CD14-positive monocyte (primary cell): Measurements from ENCODE around the gene SPATA31D1. TPM values are rescaled to one million over a fixed set of nuclear protein-coding genes. Genes with fewer than 3 reads are reported as not detected.

ENCODE experiments used
- DNase-seq, 3 donors: peaks; one replicate each; pipeline ENCODE4 v3.0.0-alpha.2; 2011 to 2022
- H2AFZ ChIP-seq: 2 replicates; pipeline ENCODE4 v1.6.0; 2012; ENCODE audit warnings: mild to moderate bottlenecking, low read depth, low read length, inconsistent platforms; ENCODE audit not compliant: insufficient read depth, poor library complexity, severe bottlenecking
- H3K27ac ChIP-seq, 2 donors: 1 replicate in 1 of 2; 2 replicates in 1 of 2; pipeline ENCODE4 v1.5.1; 2012 to 2013; ENCODE audit warnings: low read length in 2 of 2, control low read depth in 1 of 2, inconsistent platforms in 1 of 2, low read depth in 1 of 2, mild to moderate bottlenecking in 1 of 2
- H3K27me3 ChIP-seq, 2 donors: one replicate each; pipeline versions ENCODE4 v1.6.0 to v1.6.1; 2011 to 2013; ENCODE audit warnings: low read length in 2 of 2; ENCODE audit not compliant: control insufficient read depth in 2 of 2, insufficient read depth in 2 of 2
- H3K36me3 ChIP-seq, 2 donors: replicated peaks in 1 of 2; 1 replicate in 1 of 2; 2 replicates in 1 of 2; pipeline versions ENCODE4 v1.5.1 to v1.6.1; 2012 to 2013; ENCODE audit warnings: low read length in 2 of 2, control low read depth in 1 of 2, inconsistent platforms in 1 of 2, mild to moderate bottlenecking in 1 of 2; ENCODE audit not compliant: insufficient read depth in 2 of 2, control insufficient read depth in 1 of 2
- H3K4me1 ChIP-seq, 2 donors: 1 replicate in 1 of 2; 2 replicates in 1 of 2; pipeline versions ENCODE4 v1.5.1 to v1.6.1; 2012 to 2013; ENCODE audit warnings: low read length in 2 of 2, control low read depth in 1 of 2, inconsistent platforms in 1 of 2, mild to moderate bottlenecking in 1 of 2, moderate library complexity in 1 of 2; ENCODE audit not compliant: insufficient read depth in 2 of 2, control insufficient read depth in 1 of 2
- H3K4me2 ChIP-seq: replicated peaks from 2 replicates; pipeline ENCODE3; 2012; ENCODE audit warnings: low read length, moderate library complexity, mild to moderate bottlenecking; ENCODE audit not compliant: poor library complexity, severe bottlenecking; ENCODE audit errors: extremely low read depth
- H3K4me3 ChIP-seq, 3 experiments: fragments of 200-600 bp in 1 of 3; sonication (generic) in 1 of 3; replicated peaks in 1 of 3; 1 replicate in 2 of 3; 2 replicates in 1 of 3; pipeline ENCODE4 v1.5.1; 2011 to 2013; ENCODE audit warnings: low read length in 3 of 3, mild to moderate bottlenecking in 3 of 3, control low read depth in 2 of 3, low read depth in 2 of 3, inconsistent platforms in 1 of 3, moderate library complexity in 1 of 3
- H3K79me2 ChIP-seq: 2 replicates; pipeline ENCODE4 v1.6.0; 2012; ENCODE audit warnings: mild to moderate bottlenecking, control low read depth, inconsistent platforms, low read length, moderate library complexity; ENCODE audit not compliant: insufficient read depth
- H3K9ac ChIP-seq: 2 replicates; pipeline ENCODE4 v1.6.0; 2017; ENCODE audit warnings: low read length, mild to moderate bottlenecking; ENCODE audit not compliant: insufficient read depth, poor library complexity, severe bottlenecking
- H3K9me3 ChIP-seq, 2 donors: replicated peaks in 1 of 2; 1 replicate in 1 of 2; 2 replicates in 1 of 2; pipeline versions ENCODE4 v1.5.1 to v1.6.1; 2012 to 2013; ENCODE audit warnings: low read length in 2 of 2, control low read depth in 1 of 2; ENCODE audit not compliant: control insufficient read depth in 1 of 2, insufficient read depth in 1 of 2
- H4K20me1 ChIP-seq: 2 replicates; pipeline ENCODE4 v1.6.0; 2012; ENCODE audit warnings: mild to moderate bottlenecking, low read length, control low read depth, moderate library complexity; ENCODE audit not compliant: insufficient read depth
- H3K27ac Mint-ChIP-seq, 7 donors: one replicate each; pipeline ENCODE4 v1.8.0; 2020; ENCODE audit warnings: mild to moderate bottlenecking in 7 of 7, mixed read lengths in 7 of 7, moderate library complexity in 6 of 7, inconsistent platforms in 2 of 7
- H3K27me3 Mint-ChIP-seq, 3 donors: one replicate each; pipeline ENCODE4 v1.8.0; 2021 to 2022; ENCODE audit warnings: low read depth in 3 of 3, mild to moderate bottlenecking in 3 of 3, mixed read lengths in 3 of 3, moderate library complexity in 3 of 3, inconsistent platforms in 1 of 3
- H3K36me3 Mint-ChIP-seq, 2 donors: one replicate each; pipeline ENCODE4 v1.8.0; 2020; ENCODE audit warnings: mixed read lengths in 2 of 2, inconsistent platforms in 1 of 2, mild to moderate bottlenecking in 1 of 2
- H3K4me1 Mint-ChIP-seq: one replicate; pipeline ENCODE4 v1.8.0; 2020; ENCODE audit warnings: mild to moderate bottlenecking, mixed read lengths
- H3K4me3 Mint-ChIP-seq, 2 donors: one replicate each; pipeline ENCODE4 v1.8.0; 2020; ENCODE audit warnings: mild to moderate bottlenecking in 2 of 2, mixed read lengths in 2 of 2, moderate library complexity in 1 of 2
- H3K9me3 Mint-ChIP-seq, 7 donors: one replicate each; pipeline ENCODE4 v1.8.0; 2020 to 2022; ENCODE audit warnings: mixed read lengths in 7 of 7, mild to moderate bottlenecking in 6 of 7, moderate library complexity in 6 of 7, inconsistent platforms in 2 of 7
- WGBS: methylation state at CpG from one replicate; pipeline ENCODE4 v1.1.5; 2013; ENCODE audit warnings: missing lambda C conversion rate; ENCODE audit not compliant: insufficient coverage; 5-methylcytosine and 5-hydroxymethylcytosine counted together
- intact Hi-C, 2 donors: fragments of 100-400 bp; cut with micrococcal nuclease; formaldehyde crosslinking; loops; one replicate each; pipeline versions ENCODE4 v1.15.0 to v1.15.1; 2023
- polyA plus RNA-seq, 3 donors: library from polyadenylated mRNA; depleted of rRNA in 1 of 3; unstranded in 2 of 3; stranded (reverse) in 1 of 3; fragments of 300-500 nt in 2 of 3; fragments of >200 nt in 1 of 3; fragmentation: Illumina TruSeq in 2 of 3; gene quantifications; 1 replicate in 2 of 3; 2 replicates in 1 of 3; pipeline ENCODE4 v1.2.3, GENCODE V29; 2012 to 2021
- TF ChIP-seq, protein P1 (sequence below): fragments of 200-600 bp; IDR thresholded peaks from one replicate; pipeline ENCODE4 v1.8.0; 2022; ENCODE audit warnings: antibody characterized with exemption, mild to moderate bottlenecking

Gene SPATA31D1
- polyA plus RNA-seq, 3 donors, result not detected

DNA sequence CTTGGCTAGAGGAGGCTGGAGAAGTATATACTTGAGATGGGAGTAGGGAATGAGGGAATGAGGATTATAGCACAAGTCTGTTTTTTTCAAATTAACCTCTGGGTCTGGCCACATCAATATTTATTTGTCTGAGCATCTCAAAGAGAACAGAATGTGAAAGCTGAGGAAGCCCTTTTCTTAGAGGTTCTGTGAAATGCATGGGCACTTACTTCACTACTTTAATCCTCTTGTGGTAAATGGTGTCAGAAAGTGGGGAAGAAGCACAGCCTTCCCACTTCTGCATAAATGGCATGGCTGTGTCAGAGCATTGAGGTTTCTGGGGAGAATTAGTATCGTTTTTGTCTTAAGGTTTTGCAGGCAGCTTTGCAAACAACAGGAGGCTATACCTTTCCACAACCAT lies 48.6 kb downstream of the SPATA31D1 start:
- H3K4me3 ChIP-seq, result no peak overlapping the region
- no peak overlapping the region for H3K27ac ChIP-seq
- H3K36me3 ChIP-seq, result no peaks in the 10 kb centered on the region
- DNase-seq, result no peak
- no peaks in the 10 kb centered on the region for H3K79me2 ChIP-seq
- no peak overlapping the region for H3K27ac Mint-ChIP-seq
- H4K20me1 ChIP-seq, result no peaks in the 10 kb centered on the region
- H3K9ac ChIP-seq, result no peak overlapping the region
- H3K36me3 Mint-ChIP-seq, result no peaks in the 10 kb centered on the region
- TF ChIP-seq, protein P1, sequence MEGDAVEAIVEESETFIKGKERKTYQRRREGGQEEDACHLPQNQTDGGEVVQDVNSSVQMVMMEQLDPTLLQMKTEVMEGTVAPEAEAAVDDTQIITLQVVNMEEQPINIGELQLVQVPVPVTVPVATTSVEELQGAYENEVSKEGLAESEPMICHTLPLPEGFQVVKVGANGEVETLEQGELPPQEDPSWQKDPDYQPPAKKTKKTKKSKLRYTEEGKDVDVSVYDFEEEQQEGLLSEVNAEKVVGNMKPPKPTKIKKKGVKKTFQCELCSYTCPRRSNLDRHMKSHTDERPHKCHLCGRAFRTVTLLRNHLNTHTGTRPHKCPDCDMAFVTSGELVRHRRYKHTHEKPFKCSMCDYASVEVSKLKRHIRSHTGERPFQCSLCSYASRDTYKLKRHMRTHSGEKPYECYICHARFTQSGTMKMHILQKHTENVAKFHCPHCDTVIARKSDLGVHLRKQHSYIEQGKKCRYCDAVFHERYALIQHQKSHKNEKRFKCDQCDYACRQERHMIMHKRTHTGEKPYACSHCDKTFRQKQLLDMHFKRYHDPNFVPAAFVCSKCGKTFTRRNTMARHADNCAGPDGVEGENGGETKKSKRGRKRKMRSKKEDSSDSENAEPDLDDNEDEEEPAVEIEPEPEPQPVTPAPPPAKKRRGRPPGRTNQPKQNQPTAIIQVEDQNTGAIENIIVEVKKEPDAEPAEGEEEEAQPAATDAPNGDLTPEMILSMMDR, result no peak
- H3K27me3 Mint-ChIP-seq, result no peaks in the 10 kb centered on the region
- no peaks in the 10 kb centered on the region for H3K27me3 ChIP-seq
- no CpG with 5 or more reads among the region's 1 CpG for WGBS
- H3K9me3 Mint-ChIP-seq, result peaks cover 0 to 5% (median 0%) of the 10 kb centered on the region in 7 donors
- no peak overlapping the region for H3K4me3 Mint-ChIP-seq
- no peaks in the 10 kb centered on the region for H3K4me1 Mint-ChIP-seq
- intact Hi-C loops, result no loop called here
- no peaks in the 10 kb centered on the region for H3K4me1 ChIP-seq
- H2AFZ ChIP-seq, result no peak overlapping the region
- H3K4me2 ChIP-seq, result no peak overlapping the region
- H3K9me3 ChIP-seq, result no peaks in the 10 kb centered on the region

DNA sequence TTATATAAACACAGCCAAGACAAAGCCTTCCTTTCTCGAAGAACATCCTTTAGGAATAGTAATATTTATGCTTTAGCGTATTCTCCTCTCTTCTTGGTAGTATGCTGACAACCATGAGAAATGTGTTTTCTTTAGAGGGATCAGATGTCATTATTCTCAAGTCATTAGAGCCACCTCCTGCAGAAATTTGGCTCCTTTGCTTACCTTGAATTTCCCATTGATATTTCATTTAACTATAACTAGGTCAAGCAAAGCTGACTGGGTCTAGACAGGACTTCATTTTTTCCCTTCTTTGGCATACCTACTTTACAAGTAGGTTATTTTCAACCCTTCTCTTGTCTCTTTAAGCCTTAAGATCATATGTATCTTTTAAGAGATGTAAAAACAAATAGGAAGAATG lies 50.3 kb downstream of the SPATA31D1 start:
- Histone ChIP-seq H3K79me2 (no peaks in the 10 kb centered on the region), H3K4me3 (no peak overlapping the region), H3K9ac (no peak overlapping the region), H2AFZ (no peak overlapping the region), H3K4me1 (no peaks in the 10 kb centered on the region), H3K36me3 (no peaks in the 10 kb centered on the region), H3K27ac (no peak overlapping the region), H3K9me3 (no peaks in the 10 kb centered on the region), H4K20me1 (no peaks in the 10 kb centered on the region), H3K27me3 (no peaks in the 10 kb centered on the region), H3K4me2 (no peak overlapping the region)
- TF ChIP-seq, protein P1, result no peak
- Mint-ChIP-seq H3K4me3 (no peak overlapping the region), H3K9me3 (peaks cover 0 to 2% (median 0%) of the 10 kb centered on the region in 7 donors), H3K36me3 (no peaks in the 10 kb centered on the region), H3K4me1 (no peaks in the 10 kb centered on the region), H3K27ac (no peak overlapping the region), H3K27me3 (no peaks in the 10 kb centered on the region)
- intact Hi-C loops, result no loop called here
- whole genome bisulfite sequencing, result no CpG with 5 or more reads among the region's 2 CpGs
- no peak for DNase-seq

Other genes with a start within 250 kb of the SPATA31D1 start
- not detected for gene SPATA31D4, start 60.3 kb upstream of the SPATA31D1 start, polyA plus RNA-seq
- gene SPATA31D3, start 45.3 kb upstream of the SPATA31D1 start, polyA plus RNA-seq, result not detected